H9 (cell line): ENCODE data around the gene ISG20L2. TPM values are rescaled to one million over a fixed set of nuclear protein-coding genes. Genes with fewer than 3 reads are reported as not detected.
A peak's percentile ranks its signal among the peaks of the same experiment; 100 is the strongest.

ENCODE experiments used
- DNase-seq: peaks from one replicate; pipeline ENCODE4 v3.0.0-alpha.2; 2017
- H2AFZ ChIP-seq: one replicate; pipeline ENCODE4 v1.6.1; 2013; ENCODE audit warnings: mild to moderate bottlenecking, low read length, control low read depth, moderate library complexity
- H2AK5ac ChIP-seq: 2 replicates; pipeline ENCODE4 v1.6.1; 2013; ENCODE audit warnings: low read length, control low read depth, mixed read lengths; ENCODE audit not compliant: insufficient read length
- H2BK120ac ChIP-seq: one replicate; pipeline ENCODE4 v1.6.1; 2013; ENCODE audit warnings: low read depth, mild to moderate bottlenecking, low read length, control low read depth, inconsistent platforms; ENCODE audit not compliant: poor library complexity, severe bottlenecking
- H2BK12ac ChIP-seq: 2 replicates; pipeline ENCODE4 v1.6.1; 2013; ENCODE audit warnings: low read length, control low read depth, mixed read lengths, low read depth; ENCODE audit not compliant: insufficient read length
- H2BK15ac ChIP-seq: 2 replicates; pipeline ENCODE4 v1.6.1; 2013; ENCODE audit warnings: low read depth, low read length, control low read depth
- H2BK20ac ChIP-seq: one replicate; pipeline ENCODE4 v1.6.1; 2013; ENCODE audit warnings: low read depth, mild to moderate bottlenecking, low read length, control low read depth, inconsistent platforms; ENCODE audit not compliant: poor library complexity, severe bottlenecking
- H2BK5ac ChIP-seq: 2 replicates; pipeline ENCODE4 v1.6.1; 2013; ENCODE audit warnings: low read length, control low read depth, mixed read lengths; ENCODE audit not compliant: insufficient read length
- H3K14ac ChIP-seq: 2 replicates; pipeline ENCODE4 v1.6.1; 2013; ENCODE audit warnings: low read length, control low read depth; ENCODE audit not compliant: insufficient read depth
- H3K18ac ChIP-seq: 2 replicates; pipeline ENCODE4 v1.6.1; 2013; ENCODE audit warnings: low read depth, mild to moderate bottlenecking, mixed read lengths, low read length, control low read depth; ENCODE audit not compliant: insufficient read length
- H3K23ac ChIP-seq: 2 replicates; pipeline ENCODE4 v1.6.1; 2013; ENCODE audit warnings: low read length, control low read depth, mixed read lengths, low read depth; ENCODE audit not compliant: insufficient read length
- H3K23me2 ChIP-seq: 2 replicates; pipeline ENCODE4 v1.6.1; 2013; ENCODE audit warnings: low read depth, mild to moderate bottlenecking, mixed read lengths, low read length, control low read depth; ENCODE audit not compliant: insufficient read length, poor library complexity, severe bottlenecking
- H3K27ac ChIP-seq: 2 replicates; pipeline ENCODE4 v1.5.1; 2013; ENCODE audit warnings: low read length, control low read depth, mixed read lengths, low read depth; ENCODE audit not compliant: insufficient read length
- H3K27me3 ChIP-seq: 2 replicates; pipeline ENCODE4 v1.6.1; 2013; ENCODE audit warnings: low read length, control low read depth, inconsistent platforms; ENCODE audit not compliant: insufficient read depth
- H3K4ac ChIP-seq: 2 replicates; pipeline ENCODE4 v1.6.1; 2013; ENCODE audit warnings: low read depth, mild to moderate bottlenecking, control low read depth, inconsistent platforms, low read length, moderate library complexity
- H3K4me1 ChIP-seq: 2 replicates; pipeline ENCODE4 v1.6.1; 2013; ENCODE audit warnings: low read length, control low read depth, inconsistent platforms; ENCODE audit not compliant: insufficient read depth
- H3K4me2 ChIP-seq: 2 replicates; pipeline ENCODE4 v1.6.1; 2013; ENCODE audit warnings: low read length, control low read depth, mixed read lengths; ENCODE audit not compliant: insufficient read length, insufficient read depth
- H3K56ac ChIP-seq: 2 replicates; pipeline ENCODE4 v1.6.1; 2013; ENCODE audit warnings: low read depth, mild to moderate bottlenecking, mixed read lengths, low read length, control low read depth; ENCODE audit not compliant: insufficient read length
- H3K79me1 ChIP-seq: 2 replicates; pipeline ENCODE4 v1.6.1; 2013; ENCODE audit warnings: low read depth, mild to moderate bottlenecking, moderate library complexity, low read length, control low read depth, inconsistent platforms; ENCODE audit not compliant: insufficient read depth, poor library complexity, severe bottlenecking
- H3K79me2 ChIP-seq: 2 replicates; pipeline ENCODE4 v1.6.1; 2013; ENCODE audit warnings: low read length, control low read depth, inconsistent platforms; ENCODE audit not compliant: insufficient read depth
- H3K9ac ChIP-seq: 2 replicates; pipeline ENCODE4 v1.6.1; 2013; ENCODE audit warnings: low read length, control low read depth, mixed read lengths; ENCODE audit not compliant: insufficient read length; ENCODE audit errors: extremely low read depth
- H3K9me3 ChIP-seq: one replicate; pipeline ENCODE4 v1.6.1; 2013; ENCODE audit warnings: low read depth, low read length, inconsistent platforms; ENCODE audit not compliant: control insufficient read depth
- H3T11ph ChIP-seq: one replicate; pipeline ENCODE4 v1.6.1; 2013; ENCODE audit warnings: mild to moderate bottlenecking, low read length, control low read depth, inconsistent platforms
- H4K20me1 ChIP-seq: one replicate; pipeline ENCODE4 v1.6.1; 2013; ENCODE audit not compliant: control insufficient read depth, insufficient read length, insufficient read depth
- H4K5ac ChIP-seq: 2 replicates; pipeline ENCODE4 v1.6.1; 2013; ENCODE audit warnings: low read depth, mild to moderate bottlenecking, mixed read lengths, low read length, control low read depth; ENCODE audit not compliant: insufficient read length
- H4K8ac ChIP-seq: replicated peaks from 2 replicates; pipeline ENCODE4 v1.6.1; 2013; ENCODE audit warnings: low read length, control low read depth, mixed read lengths, low read depth; ENCODE audit not compliant: insufficient read length
- H4K91ac ChIP-seq: 2 replicates; pipeline ENCODE4 v1.6.1; 2013; ENCODE audit warnings: low read depth, mild to moderate bottlenecking, moderate library complexity, mixed read lengths, low read length, control low read depth; ENCODE audit not compliant: insufficient read length
- H3K27ac Mint-ChIP-seq, 3 experiments: 2 replicates in 2 of 3; 3 replicates in 1 of 3; pipeline ENCODE4 v1.8.0; 2020 to 2021; ENCODE audit warnings: mixed read lengths in 3 of 3, mild to moderate bottlenecking in 1 of 3, moderate library complexity in 1 of 3
- H3K27me3 Mint-ChIP-seq: 2 replicates; pipeline ENCODE4 v1.8.0; 2021; ENCODE audit warnings: low read depth, mild to moderate bottlenecking, moderate library complexity, mixed read lengths
- H3K36me3 Mint-ChIP-seq, 3 experiments: 2 replicates in 2 of 3; 3 replicates in 1 of 3; pipeline ENCODE4 v1.8.0; 2020 to 2021; ENCODE audit warnings: low read depth in 3 of 3, mixed read lengths in 3 of 3; ENCODE audit not compliant: insufficient read depth in 1 of 3
- H3K4me1 Mint-ChIP-seq, 2 experiments: 2 replicates each; pipeline ENCODE4 v1.8.0; 2020; ENCODE audit warnings: mixed read lengths in 2 of 2
- H3K4me3 Mint-ChIP-seq, 2 experiments: 2 replicates in 1 of 2; 3 replicates in 1 of 2; pipeline ENCODE4 v1.8.0; 2020 to 2021; ENCODE audit warnings: mild to moderate bottlenecking in 2 of 2, mixed read lengths in 2 of 2, moderate library complexity in 1 of 2
- H3K9me3 Mint-ChIP-seq, 2 experiments: 2 replicates in 1 of 2; 3 replicates in 1 of 2; pipeline ENCODE4 v1.8.0; 2020; ENCODE audit warnings: mild to moderate bottlenecking in 2 of 2, mixed read lengths in 2 of 2, moderate library complexity in 1 of 2
- WGBS: extraction: QIAGEN DNeasy Blood & Tissue Kit; methylation state at CpG from one replicate; pipeline ENCODE4 v1.1.7; 2013; ENCODE audit warnings: missing lambda C conversion rate, low lambda C conversion rate, mixed read lengths; ENCODE audit not compliant: insufficient read length; ENCODE audit errors: extremely low coverage; 5-methylcytosine and 5-hydroxymethylcytosine counted together
- total RNA-seq: library from RNA; stranded (reverse); gene quantifications from 2 replicates; pipeline ENCODE4 v1.2.1, GENCODE V29; 2021
- TF ChIP-seq, protein P1 (sequence below): fragments of 200-600 bp; sonication (generic); conservative IDR thresholded peaks from 3 replicates; pipeline ENCODE4 v1.8.0; 2021; ENCODE audit warnings: antibody characterized with exemption, mild to moderate bottlenecking

The ISG20L2 gene
- total RNA-seq, 1 experiment from 2014 or later, result 57.6 TPM

DNA sequence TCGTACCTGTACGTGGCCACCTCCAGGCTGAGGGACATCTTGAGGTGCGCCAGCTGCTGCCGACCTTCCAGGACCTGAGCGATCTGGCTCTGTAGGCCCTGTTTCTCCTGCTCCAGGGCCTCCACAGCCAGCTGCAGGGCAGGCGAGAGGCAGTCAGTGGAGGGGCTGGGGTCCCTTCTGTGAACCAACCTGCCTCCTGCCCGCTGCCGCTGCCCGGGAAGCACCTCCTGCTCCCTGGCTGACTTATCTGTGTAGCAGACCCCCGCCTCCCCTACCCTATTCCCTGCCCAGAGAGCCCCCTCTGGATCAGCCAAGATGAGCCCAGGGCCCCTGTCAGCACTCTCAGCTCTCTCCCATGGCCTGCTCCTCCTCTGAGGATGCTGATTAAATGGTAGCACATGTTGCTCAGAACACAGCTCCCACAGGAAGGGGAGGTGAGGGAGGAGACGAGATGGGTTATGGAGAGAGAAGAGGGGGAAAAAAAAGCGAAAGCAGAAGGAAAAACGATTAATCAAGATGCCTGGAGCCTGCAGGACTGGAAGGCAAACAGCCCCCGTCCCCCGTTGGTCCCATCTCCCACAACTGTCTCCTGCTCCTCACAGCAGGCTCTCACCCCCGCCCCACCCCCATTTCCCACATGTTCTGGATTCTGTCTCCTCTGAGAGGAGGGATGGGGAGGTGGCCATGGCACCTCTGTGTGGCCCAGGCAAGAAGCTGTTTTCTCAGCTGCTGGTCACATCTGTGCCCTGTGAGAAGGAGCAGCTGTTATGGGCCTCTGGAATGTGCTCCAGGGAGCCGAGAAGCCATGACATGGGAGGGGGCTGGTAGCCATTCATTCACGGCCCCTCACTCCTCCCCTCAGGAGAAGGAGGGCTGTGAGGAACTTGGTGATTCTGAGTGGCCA lies 53.1 kb downstream of the ISG20L2 start:
- peaks cover 12% of the 10 kb centered on the region for H3K23me2 ChIP-seq
- no peak overlapping the region for H2BK5ac ChIP-seq
- no peak overlapping the region for H2AFZ ChIP-seq
- H4K91ac ChIP-seq, result peak overlapping the region; percentile 93
- no peak overlapping the region for H2AK5ac ChIP-seq
- H3K9me3 ChIP-seq, result no peaks in the 10 kb centered on the region
- H3K27me3 Mint-ChIP-seq, result peaks cover 23% of the 10 kb centered on the region
- H2BK15ac ChIP-seq, result no peak overlapping the region
- H3K4me3 Mint-ChIP-seq, result peak overlapping the region; percentile 81 to 86
- WGBS, result no CpG with 5 or more reads among the region's 18 CpGs
- H3K4me2 ChIP-seq, result peak overlapping the region; percentile 58
- H3K79me2 ChIP-seq, result peaks cover 4% of the 10 kb centered on the region; the same call in 1 of the 2 replicates
- H4K20me1 ChIP-seq, result no peaks in the 10 kb centered on the region
- DNase-seq, result peak; percentile 62
- no peak overlapping the region for H3K56ac ChIP-seq
- no peak overlapping the region for H2BK20ac ChIP-seq
- peak overlapping the region; percentile 94 for H3K14ac ChIP-seq
- no peak overlapping the region for H4K5ac ChIP-seq
- H3K18ac ChIP-seq, result peak overlapping the region; percentile 15
- no peak overlapping the region for H4K8ac ChIP-seq
- H3K4me1 ChIP-seq, result peaks cover 20% of the 10 kb centered on the region; the same call in 1 of the 2 replicates
- H3K79me1 ChIP-seq, result peaks cover 8% of the 10 kb centered on the region
- peak overlapping the region; percentile 70 to 100 (median 86); a peak in 6 of 7 replicates for H3K27ac Mint-ChIP-seq
- H3K27ac ChIP-seq, result no peak overlapping the region
- H3K4ac ChIP-seq, result peak overlapping the region; percentile 62; the same call in 1 of the 2 replicates
- peak overlapping the region; percentile 85 for H2BK12ac ChIP-seq
- H3K9me3 Mint-ChIP-seq, result peaks cover 2 to 3% of the 10 kb centered on the region in 2 experiments; a peak in 3 of 5 replicates
- H3K23ac ChIP-seq, result no peak overlapping the region
- H2BK120ac ChIP-seq, result no peak overlapping the region
- H3K4me1 Mint-ChIP-seq, result peaks cover 55 to 64% of the 10 kb centered on the region in 2 experiments
- no peak overlapping the region for H3T11ph ChIP-seq
- peak overlapping the region; percentile 48 for H3K9ac ChIP-seq
- H3K36me3 Mint-ChIP-seq, result peaks cover 35 to 48% (median 38%) of the 10 kb centered on the region in 3 experiments
- H3K27me3 ChIP-seq, result no peaks in the 10 kb centered on the region
- TF ChIP-seq, protein P1, sequence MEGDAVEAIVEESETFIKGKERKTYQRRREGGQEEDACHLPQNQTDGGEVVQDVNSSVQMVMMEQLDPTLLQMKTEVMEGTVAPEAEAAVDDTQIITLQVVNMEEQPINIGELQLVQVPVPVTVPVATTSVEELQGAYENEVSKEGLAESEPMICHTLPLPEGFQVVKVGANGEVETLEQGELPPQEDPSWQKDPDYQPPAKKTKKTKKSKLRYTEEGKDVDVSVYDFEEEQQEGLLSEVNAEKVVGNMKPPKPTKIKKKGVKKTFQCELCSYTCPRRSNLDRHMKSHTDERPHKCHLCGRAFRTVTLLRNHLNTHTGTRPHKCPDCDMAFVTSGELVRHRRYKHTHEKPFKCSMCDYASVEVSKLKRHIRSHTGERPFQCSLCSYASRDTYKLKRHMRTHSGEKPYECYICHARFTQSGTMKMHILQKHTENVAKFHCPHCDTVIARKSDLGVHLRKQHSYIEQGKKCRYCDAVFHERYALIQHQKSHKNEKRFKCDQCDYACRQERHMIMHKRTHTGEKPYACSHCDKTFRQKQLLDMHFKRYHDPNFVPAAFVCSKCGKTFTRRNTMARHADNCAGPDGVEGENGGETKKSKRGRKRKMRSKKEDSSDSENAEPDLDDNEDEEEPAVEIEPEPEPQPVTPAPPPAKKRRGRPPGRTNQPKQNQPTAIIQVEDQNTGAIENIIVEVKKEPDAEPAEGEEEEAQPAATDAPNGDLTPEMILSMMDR, result no peak
